Measurements from ENCODE around the gene TEKT3. TPM values are rescaled to one million over a fixed set of nuclear protein-coding genes. Genes with fewer than 3 reads are reported as not detected.

Gene TEKT3
- total and polyA plus RNA-seq, 2 of the 4 experiments (the other 2 are of a cell fraction), result 0.15 TPM; not detected in 1

DNA sequence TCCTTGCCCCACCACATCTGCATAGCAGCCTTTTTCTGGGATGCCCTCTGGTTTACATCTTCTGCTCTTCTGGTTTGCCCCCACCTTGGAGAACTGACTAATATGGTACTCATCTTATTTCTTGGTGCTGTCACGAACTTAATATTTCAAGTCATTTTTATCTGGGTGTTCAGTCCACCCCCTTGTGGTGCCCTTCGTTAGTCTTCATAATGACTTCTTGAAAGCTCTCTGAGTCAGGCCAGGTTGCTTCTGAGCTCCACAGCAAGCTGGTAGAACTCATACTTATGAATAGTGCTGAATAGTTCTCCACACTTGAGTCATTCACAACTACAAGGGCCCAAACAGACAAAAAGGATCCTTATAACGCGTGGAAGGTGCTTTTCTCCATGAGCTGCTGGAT is 35.8 kb upstream of the TEKT3 start:
- no peaks in the 10 kb centered on the region for H4K20me1 ChIP-seq (ENCODE audit: insufficient read depth, low read length)
- intact Hi-C loops (cut with micrococcal nuclease), result loop anchor here (2.0 kb wide), 1 partner anchor 114 kb away; no protein-coding TSS in a partner anchor
- H3K56ac ChIP-seq (ENCODE audit: extremely low read depth, insufficient read depth, low read length), result peak overlapping the region; percentile 15; the same call in 1 of the 2 replicates
- peak overlapping the region; percentile 24 for H3K18ac ChIP-seq (ENCODE audit: low read depth, low read length)
- peak overlapping the region; percentile 38; the same call in 1 of the 2 replicates for H3K14ac ChIP-seq (replicated peaks; ENCODE audit: low read depth, low read length)
- H3K9ac ChIP-seq (ENCODE audit: low read depth, low read length), result no peak overlapping the region
- no peak overlapping the region for H2BK5ac ChIP-seq (ENCODE audit: low read depth, low read length, poor library complexity, severe bottlenecking)
- TF ChIP-seq POLR2A (IDR thresholded peaks at IDR 0.05; ENCODE audit: low read depth, low read length) (no peak), CEBPB (IDR thresholded peaks at IDR 0.05; ENCODE audit: low read depth, low read length) (no peak), MXI1 (IDR thresholded peaks at IDR 0.05; ENCODE audit: borderline replicate concordance, low read depth, low read length) (no peak), NFE2L2 (IDR thresholded peaks at IDR 0.05; ENCODE audit: low read depth, low read length) (no peak), ELK1 (IDR thresholded peaks at IDR 0.05; ENCODE audit: borderline replicate concordance, low read depth, low read length) (no peak), MAZ (IDR thresholded peaks at IDR 0.05; ENCODE audit: borderline replicate concordance, low read depth, low read length) (peak; percentile 81), MAFK (IDR thresholded peaks at IDR 0.05; ENCODE audit: low read depth, low read length) (no peak), RFX5 (IDR thresholded peaks at IDR 0.05; ENCODE audit: low read depth, low read length) (no peak), FOS (IDR thresholded peaks at IDR 0.05; ENCODE audit: low read depth, low read length) (no peak), RCOR1 (IDR thresholded peaks at IDR 0.05; ENCODE audit: insufficient replicate concordance, low read length) (no peak), BHLHE40 (IDR thresholded peaks at IDR 0.05; ENCODE audit: low read depth, low read length) (no peak), RAD21 (IDR thresholded peaks at IDR 0.05; ENCODE audit: low read length) (peak; percentile 41), SMC3 (IDR thresholded peaks at IDR 0.05; ENCODE audit: low read depth, low read length) (peak; percentile 47; the same call in 1 of the 2 replicates), USF2 (IDR thresholded peaks at IDR 0.05; ENCODE audit: low read depth, low read length) (no peak), CHD1 (IDR thresholded peaks at IDR 0.05; ENCODE audit: low read depth, low read length) (no peak)
- TF ChIP-seq, protein P1, sequence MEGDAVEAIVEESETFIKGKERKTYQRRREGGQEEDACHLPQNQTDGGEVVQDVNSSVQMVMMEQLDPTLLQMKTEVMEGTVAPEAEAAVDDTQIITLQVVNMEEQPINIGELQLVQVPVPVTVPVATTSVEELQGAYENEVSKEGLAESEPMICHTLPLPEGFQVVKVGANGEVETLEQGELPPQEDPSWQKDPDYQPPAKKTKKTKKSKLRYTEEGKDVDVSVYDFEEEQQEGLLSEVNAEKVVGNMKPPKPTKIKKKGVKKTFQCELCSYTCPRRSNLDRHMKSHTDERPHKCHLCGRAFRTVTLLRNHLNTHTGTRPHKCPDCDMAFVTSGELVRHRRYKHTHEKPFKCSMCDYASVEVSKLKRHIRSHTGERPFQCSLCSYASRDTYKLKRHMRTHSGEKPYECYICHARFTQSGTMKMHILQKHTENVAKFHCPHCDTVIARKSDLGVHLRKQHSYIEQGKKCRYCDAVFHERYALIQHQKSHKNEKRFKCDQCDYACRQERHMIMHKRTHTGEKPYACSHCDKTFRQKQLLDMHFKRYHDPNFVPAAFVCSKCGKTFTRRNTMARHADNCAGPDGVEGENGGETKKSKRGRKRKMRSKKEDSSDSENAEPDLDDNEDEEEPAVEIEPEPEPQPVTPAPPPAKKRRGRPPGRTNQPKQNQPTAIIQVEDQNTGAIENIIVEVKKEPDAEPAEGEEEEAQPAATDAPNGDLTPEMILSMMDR (conservative IDR thresholded peaks at IDR 0.05; ENCODE audit: low read depth, low read length), result peak; percentile 32
- peak overlapping the region; percentile 42 for H3K4ac ChIP-seq (ENCODE audit: low read depth, low read length)
- H2BK120ac ChIP-seq (ENCODE audit: low read depth, low read length), result peak overlapping the region; percentile 64
- ATAC-seq (ENCODE audit: low read depth) (peak; percentile 78), DNase-seq (peak; percentile 80)
- H3K23ac ChIP-seq (ENCODE audit: low read depth, low read length), result no peak overlapping the region; the same call in 1 of the 2 replicates
- H3K4me2 ChIP-seq (ENCODE audit: low read depth, low read length), result no peak overlapping the region; the same call in 1 of the 2 replicates
- POLR2A ChIA-PET (ENCODE audit: unreplicated experiment), result interaction anchor here (1.0 kb wide), 1 partner anchor 115 kb away, joined by 3 read pairs; no protein-coding TSS in a partner anchor
- peak overlapping the region; percentile 79 for H2AFZ ChIP-seq (replicated peaks; ENCODE audit: low read length, poor library complexity)
- in situ Hi-C loops (cut with MboI; ENCODE audit: low sequenced_read_pairs), result no loop called here
- H3K27ac ChIP-seq (ENCODE audit: insufficient read depth, low read length), result peak overlapping the region; percentile 19; the same call in 1 of the 2 replicates
- dilution Hi-C loops (cut with HindIII; ENCODE audit: low sequenced_read_pairs, unreplicated experiment), result no loop called here
- peak overlapping the region; percentile 73 for H2BK20ac ChIP-seq (ENCODE audit: low read depth, low read length)
- peak overlapping the region; percentile 51; the same call in 1 of the 3 replicates for H2BK15ac ChIP-seq (ENCODE audit: low read depth, low read length)
- H4K5ac ChIP-seq (ENCODE audit: low read depth, low read length), result peak overlapping the region; percentile 5; the same call in 1 of the 2 replicates
- CTCF ChIA-PET, result no interaction called here
- H3K4me1 ChIP-seq (ENCODE audit: control insufficient read depth, insufficient read depth, low read length), result peaks cover 5% of the 10 kb centered on the region
- peak overlapping the region; percentile 69 for H4K91ac ChIP-seq (ENCODE audit: insufficient read depth, low read depth, low read length)
- peaks cover 2% of the 10 kb centered on the region; the same call in 1 of the 2 replicates for H3K9me1 ChIP-seq (ENCODE audit: insufficient read depth, low read length)
- no peaks in the 10 kb centered on the region for H3K9me3 ChIP-seq (ENCODE audit: control insufficient read depth, insufficient read depth, low read length)
- no peaks in the 10 kb centered on the region for H3K36me3 ChIP-seq (ENCODE audit: control insufficient read depth, insufficient read depth, low read length)
- H3K4me3 ChIP-seq (ENCODE audit: insufficient read depth, low read depth, low read length), result no peak overlapping the region
- no peaks in the 10 kb centered on the region for H3K79me1 ChIP-seq (ENCODE audit: low read depth in 1 of 2, low read length in 2 of 2)
- peak overlapping the region; percentile 6 for H2AK9ac ChIP-seq (replicated peaks; ENCODE audit: low read depth, low read length, poor library complexity)
- no CpG with 5 or more reads among the region's 4 CpGs for WGBS, 2 experiments (ENCODE audit: extremely low coverage in 2 of 2, insufficient read length in 1 of 2)
- BruUV-seq (replicated peaks), result no TSS peak
- H4K8ac ChIP-seq (ENCODE audit: low read depth in 2 of 2, low read length in 2 of 2), result peak overlapping the region in 1 of 2 experiments; percentile 57; a peak in 2 of 4 replicates
- H2AK5ac ChIP-seq (ENCODE audit: low read depth, low read length), result 0 out of 2 replicates have a peak overlapping the region, but pooled peaks have one; percentile 7
- peaks cover 3% of the 10 kb centered on the region; the same call in 1 of the 2 replicates for H3K27me3 ChIP-seq (ENCODE audit: control insufficient read depth, insufficient read depth, low read length)
